HL-60 (cell line): Measurements from ENCODE around the gene TGFBR3.

Source experiments
- GABPA ChIP-seq: IDR thresholded peaks from 2 replicates; pipeline ENCODE4 v1.6.1; 2012; ENCODE audit warnings: low read depth
- POLR2AphosphoS5 ChIP-seq: IDR thresholded peaks from 2 replicates; pipeline ENCODE4 v1.6.1; 2012; ENCODE audit warnings: low read depth
- REST ChIP-seq: IDR thresholded peaks from 2 replicates; pipeline ENCODE4 v1.6.1; 2012; ENCODE audit warnings: low read depth; ENCODE audit not compliant: insufficient replicate concordance
- SPI1 ChIP-seq: IDR thresholded peaks from 2 replicates; pipeline ENCODE4 v1.6.1; 2012; ENCODE audit warnings: low read depth, mild to moderate bottlenecking, borderline replicate concordance
- TF ChIP-seq, protein P1 (sequence below): IDR thresholded peaks from one replicate; pipeline ENCODE4 v1.5.1; 2011; ENCODE audit warnings: low read length, control low read depth, inconsistent platforms; ENCODE audit not compliant: insufficient read depth

DNA sequence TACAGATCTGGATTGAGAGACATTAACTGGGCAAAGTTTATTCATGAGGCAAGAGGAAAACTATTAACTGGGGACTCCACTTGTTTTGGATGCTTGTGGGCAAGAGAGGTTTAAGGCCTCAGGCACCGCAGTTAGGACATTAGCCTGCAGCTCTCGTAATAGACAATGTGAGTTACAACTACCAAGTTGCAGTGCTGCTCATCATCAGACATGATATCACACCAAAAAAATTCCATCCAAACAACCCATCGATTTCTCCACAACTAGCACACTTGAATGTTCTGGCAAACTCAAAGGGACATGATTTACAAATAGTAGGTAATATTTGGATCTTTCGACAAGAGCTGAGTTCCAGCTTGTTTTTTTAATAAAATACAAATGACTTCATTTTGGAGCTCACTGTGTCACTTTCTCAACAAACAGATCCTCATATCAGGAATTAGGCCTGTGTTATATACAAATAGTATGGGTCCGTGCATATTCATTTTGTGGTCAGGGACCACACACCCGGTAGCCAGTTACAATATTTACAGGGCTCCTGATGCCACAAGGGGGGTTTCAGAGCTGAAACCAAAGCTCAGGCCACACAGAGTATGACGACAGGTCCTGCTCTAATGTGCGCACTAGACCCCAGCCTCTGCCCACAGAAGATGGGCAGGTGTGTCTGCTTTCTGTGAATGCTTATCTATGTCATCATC is 128.0 kb downstream of the TGFBR3 start:
- TF ChIP-seq, protein P1, sequence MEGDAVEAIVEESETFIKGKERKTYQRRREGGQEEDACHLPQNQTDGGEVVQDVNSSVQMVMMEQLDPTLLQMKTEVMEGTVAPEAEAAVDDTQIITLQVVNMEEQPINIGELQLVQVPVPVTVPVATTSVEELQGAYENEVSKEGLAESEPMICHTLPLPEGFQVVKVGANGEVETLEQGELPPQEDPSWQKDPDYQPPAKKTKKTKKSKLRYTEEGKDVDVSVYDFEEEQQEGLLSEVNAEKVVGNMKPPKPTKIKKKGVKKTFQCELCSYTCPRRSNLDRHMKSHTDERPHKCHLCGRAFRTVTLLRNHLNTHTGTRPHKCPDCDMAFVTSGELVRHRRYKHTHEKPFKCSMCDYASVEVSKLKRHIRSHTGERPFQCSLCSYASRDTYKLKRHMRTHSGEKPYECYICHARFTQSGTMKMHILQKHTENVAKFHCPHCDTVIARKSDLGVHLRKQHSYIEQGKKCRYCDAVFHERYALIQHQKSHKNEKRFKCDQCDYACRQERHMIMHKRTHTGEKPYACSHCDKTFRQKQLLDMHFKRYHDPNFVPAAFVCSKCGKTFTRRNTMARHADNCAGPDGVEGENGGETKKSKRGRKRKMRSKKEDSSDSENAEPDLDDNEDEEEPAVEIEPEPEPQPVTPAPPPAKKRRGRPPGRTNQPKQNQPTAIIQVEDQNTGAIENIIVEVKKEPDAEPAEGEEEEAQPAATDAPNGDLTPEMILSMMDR, result no peak
- TF ChIP-seq GABPA (no peak), POLR2AphosphoS5 (no peak), REST (no peak), SPI1 (no peak)
